GM18873 (cell line): Measurements from ENCODE around the gene KCNG2.

Source experiments
- ATAC-seq: cut with Tn5 transposase; IDR thresholded peaks from one replicate; pipeline ENCODE4 v1.9.1; 2021; ENCODE audit warnings: mild to moderate bottlenecking, moderate library complexity, moderate number of reproducible peaks; ENCODE audit not compliant: unreplicated experiment, low FRiP score

Gene KCNG2

DNA sequence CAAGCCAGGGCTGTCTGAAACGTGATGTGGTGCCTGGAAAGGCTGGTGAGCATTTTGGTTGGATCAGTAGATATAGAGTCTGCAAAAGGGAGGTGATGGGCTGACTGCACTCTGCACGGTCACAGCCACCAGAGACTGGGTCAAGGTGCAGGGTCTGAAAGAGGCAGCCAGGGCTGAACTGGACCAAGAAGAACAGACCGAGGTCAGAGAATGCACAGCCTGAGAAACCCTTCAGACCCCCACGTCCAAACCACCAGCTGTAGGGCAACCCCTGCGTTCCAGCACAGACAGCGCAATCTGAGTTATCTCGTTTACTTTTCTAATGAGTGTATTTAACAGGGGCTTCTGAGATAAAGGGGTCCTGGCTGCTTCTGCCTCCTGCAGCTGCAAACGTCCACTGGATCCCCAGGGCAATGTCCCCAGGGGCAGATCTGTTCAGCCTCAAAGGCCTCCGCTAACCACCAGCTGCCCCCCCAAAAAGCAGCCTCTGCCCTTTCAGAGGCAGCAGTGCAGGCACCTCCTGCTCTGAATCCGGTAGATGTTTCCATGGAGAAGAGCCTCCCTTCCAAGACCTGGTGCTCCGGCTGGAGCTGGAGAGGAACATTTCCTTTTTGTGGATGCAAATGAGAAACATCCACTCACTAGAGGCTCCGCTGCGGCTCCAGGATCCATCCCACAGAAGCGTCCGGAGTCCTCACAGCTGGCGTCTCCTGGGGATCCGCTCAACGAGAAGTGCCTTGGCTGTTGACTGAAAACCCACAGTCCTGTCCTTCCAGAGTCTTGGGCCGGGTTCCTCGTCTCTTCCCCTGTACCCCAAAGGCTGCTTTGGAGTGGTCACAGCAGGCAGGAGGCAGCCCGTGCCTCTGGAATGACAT, 970 bp upstream of the KCNG2 start:
- ATAC-seq, result no peak

DNA sequence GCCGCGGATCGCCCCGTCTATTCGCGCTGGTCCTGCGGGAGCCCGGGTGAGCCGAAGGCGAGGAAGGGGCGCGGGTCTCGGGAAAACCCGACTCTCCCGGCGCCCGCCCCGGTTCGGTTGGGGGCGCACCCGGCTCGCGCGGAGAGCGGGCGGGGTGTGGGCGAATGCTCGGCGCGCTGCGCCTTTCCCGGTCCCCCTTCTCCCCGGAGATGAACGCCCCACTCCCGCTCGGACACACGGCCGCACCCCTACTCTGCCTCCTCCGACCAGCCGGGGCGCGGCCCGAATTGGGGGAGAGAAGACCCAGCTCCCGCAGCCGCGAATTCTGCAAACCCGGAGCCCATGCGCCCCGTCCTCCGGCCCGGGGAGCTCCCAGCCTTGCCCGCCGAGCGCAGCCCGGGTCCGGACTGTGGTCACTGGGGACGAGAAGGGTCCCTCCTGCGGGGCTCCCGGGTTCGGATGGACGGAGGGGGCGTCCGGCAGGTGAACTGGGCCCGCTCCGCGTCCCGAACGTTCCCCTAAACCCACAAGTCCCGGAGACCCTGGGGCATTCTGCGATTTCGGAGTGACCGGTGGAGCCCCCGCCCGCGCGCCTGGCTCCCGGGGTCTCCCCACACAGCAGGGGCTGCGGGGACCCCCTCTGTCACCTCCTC, 734 bp downstream of the KCNG2 start:
- no peak for ATAC-seq

DNA sequence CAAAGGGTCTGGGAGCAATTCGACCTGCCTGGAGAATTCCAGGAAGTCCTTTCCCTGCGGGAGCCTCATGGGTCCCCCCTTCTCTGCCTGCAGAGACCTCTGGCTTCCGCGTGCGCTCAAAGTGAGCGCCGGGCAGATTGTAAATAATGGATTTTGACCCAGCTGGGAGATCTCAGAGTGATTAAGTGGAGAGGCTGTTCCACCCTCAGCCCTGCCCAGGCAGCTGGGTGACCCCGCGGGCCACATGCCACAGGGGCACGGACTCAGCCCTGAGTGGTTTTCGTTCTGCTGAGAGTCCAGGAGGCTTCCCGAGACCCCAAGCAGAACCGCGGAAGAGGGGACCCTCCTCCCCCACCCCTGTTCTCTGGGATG, 1.2 kb downstream of the KCNG2 start:
- ATAC-seq, result no peak

DNA sequence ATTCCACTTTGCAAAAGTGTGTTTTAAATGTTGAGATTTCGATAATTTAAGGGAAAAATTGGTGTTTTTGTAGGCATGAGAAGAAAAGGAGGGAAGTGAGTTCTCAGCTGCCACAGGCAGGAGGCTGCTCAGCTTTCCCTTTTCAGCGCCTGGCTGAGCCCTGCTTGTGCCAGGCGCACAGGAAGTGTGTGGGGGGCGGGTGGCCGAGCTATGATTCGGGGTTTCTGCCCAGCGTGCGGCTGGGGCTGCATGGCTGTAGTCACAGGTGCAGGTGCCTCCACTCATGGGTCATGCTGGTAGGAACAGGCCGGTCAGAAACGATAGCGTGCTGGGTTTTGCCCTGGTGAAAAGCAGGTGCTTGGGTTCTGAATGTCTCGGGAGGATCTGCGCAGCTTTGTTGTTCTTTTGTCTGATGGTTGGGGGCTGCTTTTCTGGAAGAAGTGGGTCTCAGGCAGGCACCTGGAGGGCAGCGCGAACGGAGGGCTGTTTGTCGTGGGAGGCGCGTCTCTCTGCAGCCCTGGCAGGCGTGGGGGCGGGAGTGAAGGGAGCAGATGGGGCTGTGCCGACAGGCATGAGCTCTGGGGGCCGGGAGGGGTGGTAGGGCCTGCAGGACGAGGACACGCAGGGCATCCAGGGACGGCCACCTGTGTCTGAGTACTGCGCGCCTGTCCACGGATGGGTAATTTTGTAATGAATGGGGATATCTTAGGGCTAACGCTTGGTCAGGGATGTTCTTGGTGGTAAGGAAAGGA, 2.1 kb downstream of the KCNG2 start:
- ATAC-seq, result no peak

DNA sequence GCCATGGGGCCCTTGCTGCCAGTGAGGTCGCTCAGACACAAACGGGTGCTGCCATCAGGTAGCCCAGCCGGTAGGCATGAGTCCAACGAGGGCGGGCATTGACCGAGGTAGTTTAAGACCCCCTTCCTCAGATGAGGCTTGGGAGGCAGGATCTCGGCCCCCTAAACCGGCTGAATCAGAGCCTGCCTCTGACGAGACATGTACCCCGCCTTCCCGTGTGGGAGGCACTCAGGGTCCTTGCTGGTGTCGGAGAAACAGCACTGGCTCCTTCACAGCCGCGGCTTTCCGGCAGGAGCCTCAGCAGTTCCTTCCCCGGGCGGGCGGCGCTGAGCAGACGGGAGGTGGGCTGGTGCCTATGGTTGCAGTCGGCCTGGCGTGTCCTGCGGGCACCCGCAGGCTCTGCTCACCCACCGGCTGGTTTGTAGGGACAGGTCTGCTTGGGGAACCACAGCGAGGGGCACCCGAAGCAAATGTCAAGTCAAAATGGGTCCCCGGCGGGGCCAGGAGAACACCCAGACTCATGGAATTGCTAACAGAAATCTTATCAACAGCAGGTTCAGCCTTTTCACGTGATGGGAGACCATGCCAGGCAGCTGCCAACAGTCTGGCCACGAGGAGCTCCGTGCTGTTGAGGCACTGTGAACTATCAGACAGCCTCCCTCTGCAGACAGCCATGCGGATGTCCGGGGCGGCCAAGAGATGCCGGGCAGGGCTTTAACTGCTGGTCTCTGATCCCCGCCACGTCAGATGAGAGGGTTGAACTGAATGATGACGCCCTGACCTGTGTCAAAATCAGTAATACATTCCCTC, 2.8 kb downstream of the KCNG2 start:
- no peak for ATAC-seq

DNA sequence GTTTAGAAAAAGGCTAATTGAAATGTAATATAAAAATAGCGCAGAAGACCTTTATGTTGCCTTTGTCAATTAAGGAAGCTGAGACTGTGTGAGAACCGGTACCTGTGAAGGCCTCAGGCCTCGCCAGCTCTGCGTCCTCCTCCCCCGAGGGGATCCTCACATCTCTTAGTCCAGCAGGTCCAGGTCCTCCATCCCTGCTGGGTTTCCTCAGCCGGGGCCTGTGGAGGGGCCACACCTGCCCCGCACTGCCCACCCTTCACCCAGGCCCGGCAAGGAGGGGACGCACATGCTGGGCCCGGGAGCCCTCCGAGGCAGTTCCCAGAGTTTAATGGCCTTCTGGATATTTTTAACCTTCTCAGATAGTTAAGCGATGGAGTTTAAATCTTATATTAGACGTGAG, 3.5 kb downstream of the KCNG2 start:
- no peak for ATAC-seq

DNA sequence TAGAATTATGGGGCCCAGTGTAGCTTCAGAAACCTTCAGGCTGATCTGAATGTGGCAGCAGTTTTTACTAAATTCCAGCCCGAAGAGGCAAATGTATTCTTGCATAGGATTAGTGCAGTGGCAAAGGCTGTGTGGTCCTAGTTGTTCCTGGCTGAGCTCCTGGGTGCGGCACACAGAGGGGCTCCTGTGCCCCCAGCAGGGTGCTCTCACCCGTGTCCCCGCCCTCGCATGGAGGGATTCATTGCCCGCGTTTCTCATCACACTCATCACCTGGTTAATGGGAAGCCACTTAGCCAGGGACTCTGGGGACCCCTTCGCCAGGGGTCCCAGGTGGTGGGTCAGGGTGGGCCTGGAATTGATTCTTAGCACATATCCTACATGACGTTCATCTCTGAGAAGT, 3.9 kb downstream of the KCNG2 start:
- ATAC-seq, result no peak

DNA sequence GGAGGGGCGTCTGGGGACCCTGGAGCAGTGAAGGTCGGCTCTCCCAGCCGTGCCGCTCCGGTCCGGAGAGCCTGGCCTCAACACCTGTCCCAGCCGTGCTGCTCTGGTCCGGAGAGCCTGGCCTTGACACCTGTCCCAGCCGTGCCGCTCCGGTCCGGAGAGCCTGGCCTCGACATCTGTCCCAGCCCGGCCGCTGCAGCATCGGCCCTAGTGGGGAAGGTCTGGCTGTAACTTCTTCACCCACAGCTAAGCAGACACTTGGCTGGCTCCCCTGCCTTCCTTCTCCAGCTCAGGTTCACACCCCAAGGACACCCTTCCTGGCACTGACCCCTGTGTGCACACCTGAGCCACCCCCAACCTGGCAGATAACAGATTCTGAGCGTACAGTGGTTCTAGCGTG, 4.6 kb downstream of the KCNG2 start:
- ATAC-seq, result no peak

DNA sequence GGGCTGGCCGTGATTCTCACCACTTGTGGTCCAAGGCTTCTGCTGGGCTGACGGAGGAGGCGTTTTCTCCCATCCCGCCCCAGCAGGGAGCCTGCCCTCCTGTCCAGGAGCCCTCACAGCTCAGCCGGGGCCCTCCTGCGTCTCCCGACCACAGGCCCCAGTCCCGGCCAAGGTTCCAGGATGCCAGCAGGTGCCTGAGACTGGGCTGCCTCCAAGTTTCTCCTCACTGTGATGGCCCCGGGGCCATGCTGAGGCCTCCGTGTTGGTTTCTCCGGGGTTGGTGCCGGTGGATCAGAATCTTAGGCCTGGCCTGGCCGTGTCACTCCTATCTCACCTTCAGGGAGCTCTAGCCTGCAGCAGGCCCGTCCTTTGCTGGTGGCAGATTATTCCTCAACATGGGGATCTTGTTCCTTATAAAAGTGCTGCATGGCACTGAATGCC, 5.9 kb downstream of the KCNG2 start:
- ATAC-seq, result no peak

DNA sequence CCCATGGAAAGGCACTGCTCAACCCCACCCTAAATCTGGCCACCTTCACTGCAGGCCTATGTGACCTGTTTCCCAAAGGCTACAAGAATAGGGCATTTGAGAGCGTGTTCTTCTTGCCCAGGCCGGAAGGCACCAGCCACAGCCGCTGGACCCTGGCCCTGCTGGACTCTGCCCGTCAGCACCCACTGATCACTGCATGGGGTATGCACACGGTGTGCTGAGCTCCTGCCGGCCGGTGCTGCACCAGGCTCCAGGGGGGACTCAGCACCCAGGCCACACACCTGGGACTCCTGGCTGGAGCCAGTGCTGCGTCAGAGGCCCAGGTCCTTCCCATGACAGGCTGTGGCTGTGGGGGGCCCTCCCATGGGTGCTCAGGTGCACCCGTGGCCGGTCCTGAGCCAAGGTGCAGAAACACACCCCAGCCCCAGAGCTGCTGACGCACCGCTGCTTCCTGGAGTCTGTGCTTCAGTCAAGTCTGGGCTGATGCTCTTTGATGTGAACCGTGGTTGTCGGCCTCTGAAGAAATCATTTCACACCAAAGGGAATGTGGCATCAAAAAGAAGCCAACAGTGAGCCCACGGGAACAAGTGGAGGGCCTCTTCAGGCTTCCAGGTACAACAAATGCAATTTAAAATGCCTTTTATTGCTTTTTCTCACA, 6.5 kb downstream of the KCNG2 start:
- ATAC-seq, result no peak

DNA sequence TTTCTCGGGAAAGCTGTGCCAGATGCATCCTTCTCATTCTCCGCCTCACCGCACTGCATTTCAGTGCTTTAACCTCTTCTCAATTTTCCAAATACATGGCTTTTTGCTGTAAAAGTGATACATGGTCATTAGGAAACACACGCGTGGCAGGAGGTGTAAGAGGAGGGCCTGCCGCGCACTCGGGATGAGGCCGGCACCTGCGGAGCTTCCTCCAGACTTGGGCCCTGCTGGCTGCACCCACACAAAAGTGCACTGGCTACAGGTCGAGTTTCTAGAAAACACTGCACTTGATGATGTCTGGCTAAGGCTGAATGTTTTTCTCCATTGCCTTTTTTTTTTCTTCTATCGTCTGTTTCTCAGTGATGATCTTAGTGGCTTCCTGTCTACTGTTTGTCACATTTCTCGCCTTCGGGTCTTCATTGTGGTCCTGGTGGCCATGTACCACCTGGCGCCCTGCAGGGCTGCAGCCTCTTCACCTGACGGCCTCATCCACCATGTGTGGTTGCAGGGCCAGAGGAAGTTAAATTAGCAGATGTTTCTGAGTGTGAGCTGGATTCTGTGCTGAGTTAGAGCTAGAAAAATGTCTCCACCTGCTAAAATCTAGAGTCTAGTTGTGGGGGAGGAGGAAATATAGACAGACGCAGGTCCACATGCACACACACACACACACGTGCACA, 7.6 kb downstream of the KCNG2 start:
- ATAC-seq, result no peak

DNA sequence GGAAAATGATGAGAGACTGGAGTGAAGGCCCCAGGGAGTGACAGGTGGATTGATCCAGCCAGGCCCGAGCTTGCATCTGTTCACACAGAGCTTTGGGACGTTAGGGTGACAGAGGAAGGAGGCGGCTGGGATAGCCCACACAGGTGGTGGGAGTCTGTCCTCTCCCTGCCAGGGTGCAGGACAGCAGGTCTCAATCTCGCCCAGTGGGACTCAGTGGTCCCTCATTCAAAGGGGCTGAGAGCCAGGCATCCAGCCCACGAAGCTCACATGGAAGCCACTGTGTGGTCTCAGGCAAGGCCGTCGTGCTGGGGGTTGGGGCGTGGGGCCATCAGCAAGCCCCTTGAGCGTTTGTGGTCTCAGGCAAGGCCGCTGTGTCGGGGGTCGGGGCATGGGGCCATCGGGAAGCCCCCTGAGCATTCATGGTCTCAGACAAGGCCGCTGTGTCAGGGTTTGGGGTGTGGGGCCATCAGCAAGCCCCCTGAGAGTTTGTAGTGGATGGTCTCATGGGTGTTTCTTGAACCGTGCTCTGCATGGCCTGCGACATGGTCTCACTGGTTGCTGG, 8.3 kb downstream of the KCNG2 start:
- ATAC-seq, result no peak

DNA sequence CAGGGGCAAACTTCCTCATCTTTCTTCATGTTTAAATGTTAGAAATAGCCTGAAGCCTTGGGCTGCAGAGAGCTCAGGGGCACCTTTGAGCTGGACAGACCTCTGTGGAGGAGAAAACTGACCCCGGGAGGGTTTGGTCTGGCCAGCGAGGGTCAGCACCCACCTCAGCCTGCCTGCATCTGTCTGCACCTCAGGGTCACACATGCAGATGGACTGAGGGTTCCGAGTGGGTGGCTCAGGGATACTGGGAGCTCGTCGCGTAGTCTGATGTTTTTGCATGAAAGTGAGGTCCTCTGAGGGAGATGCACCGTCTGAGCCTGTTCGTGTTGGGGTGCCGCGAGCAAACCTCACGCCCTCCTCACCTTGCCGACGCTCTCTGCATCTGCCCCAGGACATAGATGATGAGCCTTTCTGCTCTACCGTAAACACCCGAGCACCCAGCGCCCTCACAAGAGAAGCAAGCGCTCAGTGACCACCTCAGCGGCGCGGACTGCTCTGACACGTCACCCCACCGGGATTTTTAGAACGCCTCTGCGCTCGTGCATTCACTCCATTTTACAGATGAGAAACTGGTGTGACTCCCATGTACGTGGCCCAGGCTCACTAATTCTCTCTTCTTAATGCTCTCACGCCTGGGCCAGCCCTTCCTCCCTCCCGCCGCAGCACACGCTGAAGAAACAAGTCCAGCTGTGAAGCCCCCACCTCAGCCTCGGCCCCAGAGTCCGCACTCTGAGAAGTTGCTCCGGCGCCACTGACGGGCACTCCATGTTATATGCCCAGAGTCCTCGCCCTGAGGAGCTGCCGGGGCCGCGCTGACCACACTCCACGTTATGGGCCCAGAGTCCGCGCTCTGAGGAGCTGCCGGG, 9.5 kb downstream of the KCNG2 start:
- no peak for ATAC-seq

DNA sequence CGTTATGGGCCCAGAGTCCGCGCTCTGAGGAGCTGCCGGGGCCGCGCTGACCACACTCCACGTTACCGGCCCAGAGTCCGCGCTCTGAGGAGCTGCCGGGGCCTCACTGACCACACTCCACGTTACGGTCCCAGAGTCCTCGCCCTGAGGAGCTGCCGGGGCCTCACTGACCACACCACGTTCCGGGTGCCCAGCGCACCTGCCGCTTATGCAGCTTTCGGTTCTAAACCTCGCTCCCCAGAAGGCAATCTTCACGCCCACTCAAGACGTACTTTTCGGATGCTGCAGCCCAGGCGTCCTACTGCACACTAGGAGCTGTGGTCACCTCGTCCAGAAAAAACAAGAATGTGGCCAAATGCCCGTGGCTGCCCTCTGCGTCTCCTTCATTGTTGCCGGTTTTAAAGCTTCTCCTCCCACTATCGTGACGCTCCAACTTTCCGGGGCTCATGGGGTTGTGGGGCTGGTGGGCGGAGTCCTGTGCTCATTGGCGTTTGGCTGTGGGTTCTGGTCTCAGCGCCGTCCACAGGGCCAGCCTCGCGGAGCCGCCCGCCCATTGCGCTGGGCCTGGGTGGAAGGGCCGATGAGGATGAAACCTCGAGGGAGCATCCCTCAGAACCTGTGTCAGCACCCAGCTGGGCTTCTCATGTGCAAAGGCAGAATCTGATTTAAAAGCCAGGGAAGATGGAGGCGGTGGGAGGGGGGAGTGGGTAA, 11.9 kb downstream of the KCNG2 start:
- ATAC-seq, result no peak

DNA sequence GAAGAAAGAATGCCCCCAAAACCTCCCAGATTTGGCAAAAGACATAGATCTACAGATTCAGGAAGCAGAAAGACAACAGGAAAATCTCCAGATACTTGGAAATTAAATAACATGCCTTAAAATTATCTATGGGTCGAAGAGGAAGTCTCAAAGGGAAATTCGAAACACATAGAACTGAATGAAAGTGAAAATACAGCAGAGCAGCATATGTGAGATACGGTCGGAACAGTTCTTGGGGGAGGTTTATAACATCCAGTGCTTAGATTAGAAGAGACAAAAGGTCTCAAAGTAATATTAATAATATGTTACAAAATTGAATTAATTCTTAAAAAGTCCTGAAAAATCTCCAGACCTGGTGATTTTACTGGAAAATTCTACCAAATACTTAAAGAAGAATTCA, 14.3 kb downstream of the KCNG2 start:
- ATAC-seq, result no peak

DNA sequence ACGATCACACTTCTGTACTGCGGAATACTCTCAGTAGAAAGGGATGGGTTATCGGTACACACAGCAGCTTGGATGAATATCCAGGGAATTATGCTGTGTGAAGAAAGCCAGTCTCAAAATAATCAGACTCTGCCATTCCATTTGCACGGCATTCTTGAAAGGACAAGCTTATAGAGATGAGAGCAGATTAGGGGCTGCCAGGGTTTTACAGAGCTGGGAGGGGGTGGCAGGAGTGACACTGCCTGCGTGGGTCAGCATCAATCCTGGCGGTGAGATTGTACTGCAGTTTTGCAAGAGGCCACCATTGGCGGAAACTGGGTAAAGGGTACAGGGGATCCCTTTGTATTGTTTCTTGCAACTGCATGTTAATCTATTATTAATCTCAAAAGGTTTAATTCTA, 16.6 kb downstream of the KCNG2 start:
- no peak for ATAC-seq

DNA sequence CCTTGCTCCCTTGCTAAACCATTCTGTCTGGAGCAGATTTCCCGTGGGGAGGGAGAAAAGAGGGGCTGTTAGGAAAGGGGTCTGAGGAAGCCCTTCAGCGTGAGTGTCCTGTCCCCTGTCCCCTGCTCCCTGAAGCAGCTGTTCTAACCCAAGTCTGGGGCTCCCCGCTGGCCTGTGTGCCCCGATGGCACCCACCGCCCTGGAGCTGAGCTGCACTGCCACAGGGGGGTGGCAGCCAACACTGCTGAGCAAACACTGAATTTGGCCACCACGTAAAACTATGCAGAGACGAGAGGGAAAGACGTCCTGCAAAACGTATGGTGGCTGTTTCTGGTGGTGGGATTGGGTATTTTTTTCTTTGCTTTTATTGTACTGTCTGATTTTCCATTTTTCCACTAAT, 17.9 kb downstream of the KCNG2 start:
- ATAC-seq, result no peak

DNA sequence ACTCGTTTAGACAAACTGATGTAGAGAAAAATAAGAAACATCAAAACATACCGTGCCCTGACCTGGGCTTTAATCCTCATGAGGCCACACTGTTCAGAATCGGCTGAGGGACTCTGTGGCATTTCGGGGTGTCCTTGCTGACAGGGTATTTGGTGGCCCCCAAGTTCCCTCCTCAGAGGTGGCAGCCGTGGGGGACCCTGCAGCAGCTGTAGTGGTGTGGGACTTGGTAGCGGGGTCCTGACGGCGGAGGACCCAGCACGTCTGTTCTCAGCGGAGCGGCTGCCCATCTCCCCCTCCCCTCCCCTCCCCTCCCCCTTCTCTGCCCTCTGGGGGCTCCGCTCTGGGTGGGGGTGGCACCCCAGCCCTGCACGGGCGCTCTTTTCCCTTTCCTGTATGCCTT, 18.4 kb downstream of the KCNG2 start:
- ATAC-seq, result no peak
